G401.6 (cell line): ENCODE data around the gene TUBD1.
"Not testable (repeated sequence)": the region's sequence is repeated elsewhere in the genome, so short reads cannot be mapped to it uniquely, and the experiment has no call there.

Source experiments
- FAIRE-seq: peaks from 2 replicates; lab custom pipeline; 2012; peaks lifted over from hg19 to GRCh38; lab: Jason Lieb, UNC

Gene TUBD1, protein sequence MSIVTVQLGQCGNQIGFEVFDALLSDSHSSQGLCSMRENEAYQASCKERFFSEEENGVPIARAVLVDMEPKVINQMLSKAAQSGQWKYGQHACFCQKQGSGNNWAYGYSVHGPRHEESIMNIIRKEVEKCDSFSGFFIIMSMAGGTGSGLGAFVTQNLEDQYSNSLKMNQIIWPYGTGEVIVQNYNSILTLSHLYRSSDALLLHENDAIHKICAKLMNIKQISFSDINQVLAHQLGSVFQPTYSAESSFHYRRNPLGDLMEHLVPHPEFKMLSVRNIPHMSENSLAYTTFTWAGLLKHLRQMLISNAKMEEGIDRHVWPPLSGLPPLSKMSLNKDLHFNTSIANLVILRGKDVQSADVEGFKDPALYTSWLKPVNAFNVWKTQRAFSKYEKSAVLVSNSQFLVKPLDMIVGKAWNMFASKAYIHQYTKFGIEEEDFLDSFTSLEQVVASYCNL

DNA sequence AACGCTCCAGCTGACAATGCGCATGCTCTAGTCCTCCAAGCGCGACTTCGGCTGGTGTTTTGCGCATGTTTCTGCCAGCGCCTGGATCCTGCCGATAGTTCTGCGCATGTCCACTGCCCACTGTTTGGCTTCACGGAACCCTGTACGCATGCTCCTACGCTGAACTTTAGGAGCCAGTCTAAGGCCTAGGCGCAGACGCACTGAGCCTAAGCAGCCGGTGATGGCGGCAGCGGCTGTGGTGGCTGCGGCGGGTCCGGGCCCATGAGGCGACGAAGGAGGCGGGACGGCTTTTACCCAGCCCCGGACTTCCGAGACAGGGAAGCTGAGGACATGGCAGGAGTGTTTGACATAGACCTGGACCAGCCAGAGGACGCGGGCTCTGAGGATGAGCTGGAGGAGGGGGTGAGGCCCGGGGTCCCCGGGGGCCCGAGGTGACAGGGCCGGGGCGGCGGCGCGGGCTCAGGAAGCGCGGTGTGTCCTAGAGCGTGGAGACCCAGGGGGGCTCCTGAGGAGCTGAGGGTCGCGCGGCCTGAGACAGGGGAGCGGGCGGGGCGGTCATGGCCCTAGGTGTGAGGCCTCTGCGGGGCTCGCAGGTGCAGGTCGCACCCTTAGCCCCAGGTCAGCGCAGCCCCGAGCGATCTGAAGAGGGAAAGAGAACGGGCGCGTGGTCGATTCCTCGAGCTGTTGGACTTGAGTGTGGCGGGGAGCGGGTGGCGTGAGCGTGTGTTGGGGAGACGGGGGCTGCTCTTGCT is at the start of gene TUBD1, which contains the start of gene RPS6KB1:
Gene TUBD1 (minus strand): TSS at position 20 of the 752 bp plus-strand sequence. CDS start 1,941 bp downstream, outside the sequence.
Gene RPS6KB1 (plus strand): TSS at position 198 of the 752 bp plus-strand sequence. CDS start 64 bp downstream, at position 262.
- FAIRE-seq, result peak; percentile 97

DNA sequence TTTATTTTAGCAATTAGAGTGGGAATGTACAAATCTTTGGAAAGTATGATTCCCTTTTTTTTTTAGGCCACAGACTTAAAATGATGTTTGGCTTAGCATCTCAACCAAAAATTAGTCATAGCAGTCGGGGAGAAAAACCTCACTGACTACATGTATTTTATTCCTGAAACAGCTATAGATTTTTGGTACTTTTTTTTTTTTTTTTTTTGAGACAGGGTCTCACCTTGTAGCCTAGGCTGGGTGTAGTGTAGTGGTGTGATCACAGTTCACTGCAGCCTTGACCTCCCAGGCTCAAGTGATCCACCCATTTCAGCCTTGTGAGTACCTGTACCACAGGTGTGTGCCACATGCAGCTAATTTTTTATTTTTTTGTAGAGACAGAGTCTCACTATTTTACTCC is 48.4 kb upstream of the TUBD1 start:
- no peak for FAIRE-seq

DNA sequence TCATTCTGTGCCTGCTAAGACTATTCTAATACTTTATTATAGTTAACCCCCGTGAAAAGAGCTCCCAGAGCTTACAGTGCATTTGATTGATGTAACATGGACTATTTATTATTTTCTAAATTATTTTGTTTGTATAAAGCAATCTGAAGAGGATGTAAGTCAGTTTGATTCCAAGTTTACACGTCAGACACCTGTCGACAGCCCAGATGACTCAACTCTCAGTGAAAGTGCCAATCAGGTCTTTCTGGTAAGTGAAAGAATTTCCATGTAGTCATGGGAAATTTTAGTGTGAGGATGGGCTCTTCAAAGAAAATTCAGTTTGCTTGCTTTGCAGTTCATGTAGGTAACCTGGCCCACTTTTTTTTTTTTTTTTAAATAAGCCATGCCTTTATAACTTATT is 48.0 kb upstream of the TUBD1 start:
- FAIRE-seq, result not testable (repeated sequence)

DNA sequence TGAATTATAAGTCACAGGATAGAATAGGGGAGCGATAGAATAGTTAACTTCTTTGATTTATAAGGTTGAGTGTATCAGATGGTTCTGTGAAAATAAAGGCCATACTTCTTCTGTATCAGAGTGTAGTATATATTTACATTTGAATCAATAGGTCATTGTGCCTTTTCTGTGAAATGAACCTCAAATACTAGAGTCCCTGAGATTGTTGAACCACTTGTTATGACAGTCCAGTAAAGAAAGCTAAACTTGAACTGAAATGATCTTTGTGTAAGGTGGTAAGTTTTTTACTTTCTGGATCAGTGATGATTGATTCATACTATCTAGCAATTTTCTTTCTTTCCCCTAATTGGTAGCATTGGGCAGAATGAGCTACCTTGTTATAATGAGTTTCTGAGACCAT is 40.6 kb upstream of the TUBD1 start:
- FAIRE-seq, result not testable (repeated sequence)

DNA sequence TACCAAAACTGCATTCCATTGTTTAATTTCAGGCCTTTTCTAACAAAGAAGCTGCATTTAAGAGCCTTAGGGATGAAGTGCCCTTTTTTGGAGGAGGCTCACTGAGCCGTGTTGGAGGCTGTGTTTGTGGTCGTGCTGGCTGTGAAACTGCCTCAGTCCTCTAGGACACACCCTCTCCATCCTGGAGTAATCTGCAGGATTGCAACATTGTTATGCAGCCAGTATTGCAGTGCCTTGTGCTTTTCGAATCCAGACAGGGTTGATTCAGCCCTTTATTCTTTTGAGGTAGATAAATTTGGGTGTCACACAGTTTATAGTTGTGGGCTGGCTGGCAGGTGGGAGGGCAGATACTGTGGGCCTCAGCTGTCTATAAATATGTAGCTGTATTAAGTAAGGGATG is 38.0 kb upstream of the TUBD1 start:
- FAIRE-seq, result not testable (repeated sequence)

DNA sequence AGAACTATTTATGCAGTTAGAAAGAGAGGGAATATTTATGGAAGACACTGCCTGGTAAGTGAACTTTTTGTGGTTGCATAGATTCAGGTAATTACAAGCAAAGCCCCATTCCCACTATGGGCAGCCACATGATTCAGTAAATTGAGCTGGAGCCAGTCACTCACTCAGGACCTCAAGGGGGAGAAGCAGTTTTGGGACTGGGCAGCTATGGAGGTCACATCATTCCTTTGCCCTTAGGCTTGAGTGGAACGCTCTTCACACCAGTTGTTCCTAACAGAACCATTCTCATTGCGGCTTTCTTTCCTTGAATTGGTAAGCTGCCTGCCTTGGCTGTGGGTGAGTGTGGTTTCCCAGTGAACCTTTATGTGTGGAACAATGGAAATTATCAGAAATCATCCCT is 37.4 kb upstream of the TUBD1 start:
- FAIRE-seq, result not testable (repeated sequence)

DNA sequence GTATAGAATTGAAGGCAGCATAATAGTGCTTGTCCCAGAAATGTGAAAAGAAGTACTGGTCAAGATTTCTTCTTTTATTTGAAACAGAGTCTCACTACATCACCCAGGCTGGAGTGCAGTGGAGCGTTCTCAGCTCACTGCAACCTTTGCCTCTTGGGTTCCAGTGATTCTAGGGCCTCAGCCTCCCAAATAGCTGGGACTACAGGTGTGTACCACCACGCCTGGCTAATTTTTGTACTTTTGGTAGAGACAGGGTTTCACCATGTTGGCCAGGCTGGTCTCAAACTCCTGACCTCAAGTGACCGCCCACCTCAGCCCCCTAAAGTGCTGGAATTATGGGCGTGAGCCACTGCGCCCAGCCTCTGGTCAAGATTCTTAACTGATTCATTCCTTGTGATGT is 27.9 kb upstream of the TUBD1 start:
- FAIRE-seq, result not testable (repeated sequence)

DNA sequence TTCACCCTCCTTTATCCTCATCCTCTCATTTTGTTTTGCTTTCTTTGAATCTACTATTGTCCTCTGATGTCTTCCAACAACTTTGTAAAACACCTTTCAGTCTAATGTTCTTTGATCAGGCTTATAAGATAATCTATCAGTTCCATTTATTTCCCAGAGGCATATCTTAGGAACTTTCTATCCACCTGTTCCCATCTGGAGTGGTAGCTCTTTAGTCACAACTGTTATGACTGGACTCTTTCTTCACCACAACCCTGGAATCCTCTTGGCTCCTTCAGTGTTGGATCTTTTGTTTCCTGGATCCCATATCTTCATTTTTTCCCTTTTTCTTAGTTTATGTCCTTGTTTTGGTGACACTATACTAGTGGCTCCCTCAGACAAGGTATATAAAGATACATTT is 23.7 kb upstream of the TUBD1 start:
- FAIRE-seq, result no peak

DNA sequence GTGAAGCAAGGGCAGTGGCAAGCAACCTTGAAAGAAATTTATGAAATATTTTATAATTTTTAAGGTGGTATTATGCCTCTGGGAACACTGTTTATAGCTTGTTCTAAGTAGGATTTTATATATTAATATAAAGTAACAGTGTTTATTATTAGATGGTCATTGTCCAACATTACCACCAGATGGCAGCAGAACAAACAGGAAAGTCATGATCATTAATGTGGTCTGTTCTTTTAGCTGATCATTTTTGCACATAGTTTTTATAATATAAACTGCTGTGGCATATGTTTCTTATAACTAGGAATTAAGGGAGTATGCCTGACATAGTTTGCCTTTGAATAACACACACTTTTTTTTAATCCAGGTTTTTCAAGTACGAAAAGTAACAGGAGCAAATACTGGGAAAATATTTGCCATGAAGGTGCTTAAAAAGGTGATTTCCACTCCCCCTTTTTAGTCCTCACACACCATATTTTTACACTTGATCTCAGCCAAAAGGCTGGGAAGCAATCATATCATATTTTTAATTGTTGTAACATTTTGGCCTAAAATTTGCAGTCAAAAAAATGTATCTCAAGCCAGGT is 21.6 kb upstream of the TUBD1 start:
- peak; percentile 97 for FAIRE-seq

DNA sequence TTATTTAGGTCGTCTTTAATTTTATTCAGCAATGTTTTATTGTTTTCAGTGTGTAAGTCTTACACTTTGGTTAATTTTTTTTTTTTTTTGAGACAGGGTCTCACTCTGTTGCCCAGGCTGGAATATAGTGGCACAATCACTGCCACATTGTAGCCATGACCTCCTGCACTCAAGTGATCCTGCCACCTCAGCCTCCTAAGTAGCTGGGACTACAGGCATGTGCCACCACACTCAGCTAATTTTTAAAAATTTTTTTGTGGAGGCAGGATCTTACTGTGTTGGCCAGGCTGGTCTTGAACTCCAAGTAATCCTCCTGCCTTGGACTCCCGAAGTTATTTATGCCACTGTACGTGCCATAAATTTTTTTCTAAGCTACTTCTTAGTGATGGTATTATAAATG is 14.7 kb upstream of the TUBD1 start:
- FAIRE-seq, result no peak

DNA sequence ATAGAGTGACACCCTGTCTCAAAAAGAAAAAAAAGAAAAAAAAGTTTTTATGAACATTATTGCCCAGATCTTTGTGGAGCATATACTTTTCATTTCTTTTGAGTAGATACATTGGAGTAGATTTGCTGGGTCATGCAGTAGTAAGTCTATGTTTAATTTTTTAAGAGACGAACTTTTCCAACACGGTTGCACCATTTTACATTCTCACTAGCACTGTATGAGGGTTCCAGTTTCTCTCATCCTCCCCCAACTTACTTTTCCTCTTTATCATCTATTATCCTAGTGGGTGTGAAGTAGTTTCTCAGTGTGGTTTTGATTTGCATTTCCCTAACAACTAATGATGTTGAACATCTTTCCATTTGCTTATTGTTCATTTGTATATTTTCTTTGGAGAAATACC is 10.7 kb upstream of the TUBD1 start:
- no peak for FAIRE-seq

DNA sequence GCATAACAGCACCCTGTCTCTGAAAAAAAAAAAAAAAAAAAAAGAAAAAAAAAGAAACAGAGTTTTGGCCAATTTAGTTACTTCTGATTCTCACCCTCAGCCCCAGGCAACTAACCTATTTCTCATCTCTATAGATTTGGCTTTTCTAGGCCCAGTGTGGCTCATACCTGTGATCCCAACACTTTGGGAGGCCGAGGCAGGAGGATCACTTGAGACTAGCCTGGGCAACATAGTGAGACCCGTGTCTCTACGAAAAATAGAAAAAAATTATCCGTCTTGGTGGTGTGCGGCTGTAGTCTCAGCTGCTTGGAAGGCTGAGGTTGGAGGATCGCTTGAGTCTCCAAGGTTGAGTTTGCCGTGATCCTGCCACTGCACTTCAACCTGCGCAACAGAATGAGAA is 8.9 kb upstream of the TUBD1 start:
- FAIRE-seq, result no peak

DNA sequence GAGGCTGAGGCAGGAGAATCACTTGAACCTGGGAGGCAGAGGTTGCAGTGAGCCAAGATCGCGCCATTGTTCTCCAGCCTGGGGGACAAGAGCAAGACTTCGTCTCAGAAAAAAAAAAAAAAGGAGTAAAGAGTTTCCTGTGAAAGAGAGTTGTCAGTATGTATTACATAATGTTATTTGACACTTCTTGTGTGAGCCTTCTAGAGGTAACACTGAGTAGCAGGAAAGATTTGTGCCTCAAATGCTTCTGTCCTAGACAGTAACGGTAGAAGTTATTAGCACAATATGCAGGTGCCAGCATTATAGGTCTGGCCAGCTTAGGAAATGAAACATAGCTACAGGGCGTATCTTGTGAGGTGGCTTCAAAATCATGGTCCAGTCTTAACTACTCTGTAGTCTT is 6.4 kb upstream of the TUBD1 start:
- no peak for FAIRE-seq

DNA sequence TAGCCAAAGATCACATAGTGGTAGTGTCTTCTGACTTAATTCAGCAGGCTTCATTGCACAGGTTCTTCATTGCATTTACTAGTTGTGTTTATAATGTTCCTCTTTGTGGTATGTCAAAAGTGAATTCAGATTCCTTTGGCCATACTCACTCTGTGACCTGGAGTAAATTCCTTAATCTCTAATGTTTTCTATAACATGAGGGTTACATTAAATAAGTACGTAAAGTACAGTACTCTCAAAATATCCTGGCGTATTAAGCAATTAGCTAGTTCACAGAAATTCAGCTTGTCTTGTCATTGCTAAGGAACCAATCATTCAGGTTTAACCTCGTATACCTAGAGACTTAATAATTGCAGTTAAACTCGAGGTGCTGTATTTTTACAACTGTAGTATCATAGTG is 4.3 kb upstream of the TUBD1 start:
- no peak for FAIRE-seq

DNA sequence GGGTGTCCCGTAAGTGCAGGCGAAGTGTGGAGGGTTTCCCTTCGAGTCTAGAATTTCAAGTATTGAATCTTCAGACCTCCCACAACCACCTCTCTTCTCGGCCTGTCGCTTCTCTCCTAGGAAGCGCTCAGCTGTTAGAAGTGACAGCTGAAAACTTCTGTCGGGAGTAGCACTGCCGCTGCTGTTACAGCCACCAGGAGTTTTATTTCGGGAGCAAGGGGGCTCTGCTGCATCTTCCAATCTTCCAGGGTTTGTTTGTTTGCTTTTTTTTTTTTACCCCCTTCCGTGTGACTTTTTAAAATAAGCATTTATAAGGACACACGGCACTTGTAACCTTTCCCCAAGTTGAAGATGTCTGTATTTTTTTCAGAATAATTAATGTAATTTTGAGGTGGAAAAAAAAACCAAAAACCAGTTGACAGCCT is 945 bp upstream of the TUBD1 start:
- no peak for FAIRE-seq

DNA sequence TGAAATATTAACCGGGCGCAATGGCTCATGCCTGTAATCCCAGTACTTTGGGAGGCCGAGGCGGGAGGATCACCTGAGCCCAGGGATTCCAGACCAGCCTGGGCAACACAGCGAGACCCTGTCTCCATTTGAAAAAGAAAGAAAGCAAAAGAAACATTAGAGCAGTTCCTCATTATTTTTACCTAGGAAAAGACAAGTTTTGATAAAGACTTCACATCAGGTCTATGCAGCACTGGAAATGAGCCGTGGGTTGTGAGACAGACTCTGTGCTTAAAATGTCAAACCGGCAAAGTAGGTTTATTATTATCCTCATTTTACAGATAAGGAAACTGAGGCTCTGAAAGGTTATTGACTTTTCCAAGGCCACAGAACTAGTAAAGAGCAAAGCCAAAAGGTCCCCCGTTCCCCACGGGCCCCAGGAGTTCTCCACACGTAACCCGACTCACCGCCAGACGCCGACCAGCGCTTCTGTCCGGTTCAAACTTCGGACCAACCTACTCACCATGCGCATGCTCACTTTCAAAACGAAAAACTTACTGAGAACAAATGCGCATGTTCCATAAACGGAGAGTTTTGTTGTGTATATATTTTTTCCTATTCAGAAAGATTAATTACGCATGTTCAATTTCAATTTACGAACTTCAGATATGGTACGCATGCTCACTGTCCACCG is 356 bp downstream of the TUBD1 start:
- FAIRE-seq, result no peak

DNA sequence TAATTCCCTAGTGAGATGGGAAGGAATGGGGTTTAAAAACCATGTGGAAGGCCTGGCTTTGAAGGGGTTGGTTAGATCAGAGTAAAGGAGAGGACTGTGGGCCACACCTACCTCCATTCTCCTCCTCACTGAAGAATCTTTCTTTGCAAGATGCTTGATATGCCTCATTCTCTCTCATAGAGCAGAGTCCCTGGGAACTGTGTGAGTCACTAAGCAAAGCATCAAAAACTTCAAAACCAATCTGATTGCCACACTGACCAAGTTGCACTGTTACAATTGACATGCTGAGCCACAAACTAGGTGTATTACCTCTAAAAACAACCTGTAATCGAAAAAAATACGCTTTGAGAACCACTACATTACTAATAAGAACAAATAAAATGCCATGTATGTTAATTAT is 2.0 kb downstream of the TUBD1 start:
- FAIRE-seq, result no peak

DNA sequence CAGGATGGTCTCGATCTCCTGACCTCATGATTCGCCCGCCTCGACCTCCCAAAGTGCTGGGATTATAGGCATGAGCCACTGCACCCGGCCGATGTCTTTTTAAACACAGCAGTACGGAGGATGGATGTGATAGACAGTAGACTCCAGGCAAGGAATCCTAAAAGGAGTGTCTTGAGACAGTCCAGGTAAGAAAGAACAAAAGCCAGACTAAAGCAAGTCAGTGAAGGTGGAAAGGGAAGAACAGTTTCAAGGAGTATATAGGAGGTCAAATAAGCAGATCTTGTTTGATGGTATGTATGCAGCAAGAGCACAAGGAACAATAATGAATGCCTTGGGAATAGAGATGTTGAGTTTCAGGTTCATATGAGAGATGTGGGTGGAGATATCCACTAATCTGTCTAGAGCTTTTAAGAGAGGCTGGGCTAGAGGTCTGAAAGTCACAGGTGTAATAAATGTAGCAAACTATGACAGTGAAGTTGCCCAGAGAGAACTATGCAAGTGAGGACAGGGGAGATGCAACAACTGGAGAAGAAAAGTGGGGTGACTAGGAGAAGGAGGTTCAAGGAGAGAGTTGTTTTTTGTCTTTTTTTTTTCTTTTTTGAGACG is 4.5 kb downstream of the TUBD1 start:
- FAIRE-seq, result no peak

DNA sequence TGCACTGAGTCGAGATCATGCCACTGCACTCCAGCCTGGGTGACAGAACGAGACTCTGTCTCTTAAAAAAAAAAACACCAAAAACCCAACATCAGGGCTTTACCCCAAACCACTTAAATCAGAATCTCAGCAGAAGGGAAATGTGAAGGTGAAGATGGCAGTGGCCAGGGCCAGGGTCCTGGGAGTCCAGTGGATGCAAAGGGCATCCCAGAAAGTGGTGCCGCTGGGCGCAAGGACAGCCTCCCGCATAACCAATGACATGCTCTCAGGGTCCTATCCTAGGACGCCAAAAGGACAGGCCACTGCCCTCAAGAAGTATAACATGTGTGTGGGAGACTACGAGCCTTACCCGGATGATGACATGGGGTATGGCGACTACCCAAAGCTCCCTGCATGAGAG is 7.9 kb downstream of the TUBD1 start:
- no peak for FAIRE-seq

DNA sequence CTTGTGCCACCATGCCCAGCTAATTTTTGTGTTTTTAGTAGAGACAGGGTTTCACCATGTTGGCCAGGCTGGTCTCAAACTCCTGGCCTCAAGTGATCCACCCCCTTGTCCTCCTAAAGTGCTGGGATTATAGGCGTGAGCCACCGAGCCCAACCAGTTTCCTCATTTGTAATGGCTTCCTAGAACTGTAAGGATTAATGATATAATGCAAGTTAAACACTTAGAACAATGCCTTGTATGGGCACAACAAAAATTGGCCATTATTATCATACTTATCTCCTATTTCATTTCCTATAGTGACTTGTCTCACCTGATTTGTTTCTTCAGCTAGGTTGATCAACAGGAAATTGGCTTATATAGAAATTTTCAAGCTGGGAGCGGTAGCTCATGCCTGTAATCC is 14.1 kb downstream of the TUBD1 start:
- FAIRE-seq, result no peak

DNA sequence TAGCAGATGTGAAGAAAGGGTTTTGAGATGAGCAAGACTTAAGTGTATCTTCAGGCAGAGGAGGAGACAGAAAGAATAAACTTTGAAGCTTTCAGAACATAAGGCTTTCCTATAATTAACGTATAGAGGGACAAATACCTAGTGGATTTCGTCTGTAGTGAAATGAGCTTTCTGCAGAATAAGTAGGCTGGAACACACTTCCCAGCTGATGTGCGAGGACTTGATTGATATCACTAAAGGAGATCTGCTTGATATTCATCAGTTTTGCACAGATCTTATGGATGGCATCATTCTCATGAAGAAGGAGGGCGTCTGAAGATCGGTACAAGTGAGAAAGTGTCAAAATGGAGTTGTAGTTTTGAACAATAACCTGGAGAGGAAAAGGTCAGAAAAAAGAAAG is 14.8 kb downstream of the TUBD1 start:
- FAIRE-seq, result no peak

DNA sequence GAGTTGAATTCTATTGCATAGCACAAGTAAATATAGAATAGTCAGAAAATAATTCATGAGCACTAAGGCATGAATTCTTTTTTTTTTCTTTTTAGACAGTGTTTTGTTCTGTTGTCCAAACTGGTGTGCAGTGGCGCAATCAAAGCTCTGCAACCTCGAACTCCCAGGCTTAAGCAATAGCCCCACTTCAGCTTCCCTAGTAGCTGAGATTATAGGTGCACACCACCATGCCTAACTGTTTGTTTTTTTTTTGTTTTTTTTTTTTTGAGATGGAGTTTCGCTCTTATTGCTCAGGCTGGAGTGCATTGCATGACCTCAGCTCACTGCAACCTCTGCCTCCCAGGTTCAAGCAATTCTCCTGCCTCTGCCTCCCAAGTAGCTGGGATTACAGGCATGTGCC is 16.6 kb downstream of the TUBD1 start:
- FAIRE-seq, result no peak
